ENCODE results near the gene SPACDR.

GRCh38 chr7:100455206-100455605 is 8.9 kb downstream of the SPACDR start:
- TF ChIP-seq, protein P1, sequence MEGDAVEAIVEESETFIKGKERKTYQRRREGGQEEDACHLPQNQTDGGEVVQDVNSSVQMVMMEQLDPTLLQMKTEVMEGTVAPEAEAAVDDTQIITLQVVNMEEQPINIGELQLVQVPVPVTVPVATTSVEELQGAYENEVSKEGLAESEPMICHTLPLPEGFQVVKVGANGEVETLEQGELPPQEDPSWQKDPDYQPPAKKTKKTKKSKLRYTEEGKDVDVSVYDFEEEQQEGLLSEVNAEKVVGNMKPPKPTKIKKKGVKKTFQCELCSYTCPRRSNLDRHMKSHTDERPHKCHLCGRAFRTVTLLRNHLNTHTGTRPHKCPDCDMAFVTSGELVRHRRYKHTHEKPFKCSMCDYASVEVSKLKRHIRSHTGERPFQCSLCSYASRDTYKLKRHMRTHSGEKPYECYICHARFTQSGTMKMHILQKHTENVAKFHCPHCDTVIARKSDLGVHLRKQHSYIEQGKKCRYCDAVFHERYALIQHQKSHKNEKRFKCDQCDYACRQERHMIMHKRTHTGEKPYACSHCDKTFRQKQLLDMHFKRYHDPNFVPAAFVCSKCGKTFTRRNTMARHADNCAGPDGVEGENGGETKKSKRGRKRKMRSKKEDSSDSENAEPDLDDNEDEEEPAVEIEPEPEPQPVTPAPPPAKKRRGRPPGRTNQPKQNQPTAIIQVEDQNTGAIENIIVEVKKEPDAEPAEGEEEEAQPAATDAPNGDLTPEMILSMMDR (IDR thresholded peaks at IDR 0.05), result no peak
- no peak for TF ChIP-seq POLR2A (IDR thresholded peaks at IDR 0.05)

All from adrenal gland (tissue), 5 donors.